NCI-H345 treated with DMSO at 0.1 percent for 48 hours (cell line): ENCODE data around the gene ARHGAP6.

Experiments used
- DNase-seq: peaks from one replicate; lab custom pipeline; 2025; ENCODE audit not compliant: unreplicated experiment; lab: John Stamatoyannopoulos, UW

Gene ARHGAP6

GRCh38 chrX:11427453-11428071 lies 238.2 kb downstream of the ARHGAP6 start:
- DNase-seq: no peak

- no peak for DNase-seq
These were observed 238.8 kb downstream of the ARHGAP6 start for GRCh38 chrX:11426712-11427452.

GRCh38 chrX:11424903-11425674 lies 240.6 kb downstream of the ARHGAP6 start:
- no peak for DNase-seq

GRCh38 chrX:11423949-11424348 lies 241.8 kb downstream of the ARHGAP6 start:
- DNase-seq: no peak

- no peak for DNase-seq
These were observed 242.3 kb downstream of the ARHGAP6 start for GRCh38 chrX:11423362-11423818.

GRCh38 chrX:11422525-11422857 lies 243.2 kb downstream of the ARHGAP6 start:
- DNase-seq: no peak

- no peak for DNase-seq
These were observed 243.8 kb downstream of the ARHGAP6 start for GRCh38 chrX:11421805-11422524.

GRCh38 chrX:11420851-11421250 lies 244.9 kb downstream of the ARHGAP6 start:
- no peak for DNase-seq

GRCh38 chrX:11419102-11419501 lies 246.6 kb downstream of the ARHGAP6 start:
- DNase-seq: no peak

- DNase-seq: no peak
These were observed 249.1 kb downstream of the ARHGAP6 start for GRCh38 chrX:11416600-11416999.

GRCh38 chrX:11414091-11414490 lies 251.6 kb downstream of the ARHGAP6 start:
- DNase-seq: no peak

- no peak for DNase-seq
These were observed 252.8 kb downstream of the ARHGAP6 start for GRCh38 chrX:11412715-11413623.

GRCh38 chrX:11409957-11410356 lies 255.8 kb downstream of the ARHGAP6 start:
- no peak for DNase-seq

GRCh38 chrX:11408783-11409182 lies 256.9 kb downstream of the ARHGAP6 start:
- no peak for DNase-seq

- no peak for DNase-seq
These were observed 257.7 kb downstream of the ARHGAP6 start for GRCh38 chrX:11408109-11408405.

- no peak for DNase-seq
These were observed 258.2 kb downstream of the ARHGAP6 start for GRCh38 chrX:11407331-11408108.

GRCh38 chrX:11406109-11406765 lies 259.5 kb downstream of the ARHGAP6 start:
- DNase-seq: no peak

- no peak for DNase-seq
These were observed 262.1 kb downstream of the ARHGAP6 start for GRCh38 chrX:11403631-11404030.

- no peak for DNase-seq
These were observed 263.8 kb downstream of the ARHGAP6 start for GRCh38 chrX:11401966-11402365.
